AG09319 (cell line): Measurements from ENCODE around the gene CCL25.
"Not testable (repeated sequence)": the region's sequence is repeated elsewhere in the genome, so short reads cannot be mapped to it uniquely, and the experiment has no call there.

Source experiments
- DNase-seq: peaks from one replicate; pipeline ENCODE4 v3.0.0-alpha.2; 2010; ENCODE audit warnings: low read depth; ENCODE audit errors: extremely low read depth
- TF ChIP-seq, protein P1 (sequence below): IDR thresholded peaks from 2 replicates; pipeline ENCODE4 v1.5.1; 2011; ENCODE audit warnings: low read depth, mild to moderate bottlenecking, inconsistent platforms, low read length, moderate library complexity

Gene CCL25

GRCh38 chr19:8097198-8097597 is 44.6 kb downstream of the CCL25 start:
- TF ChIP-seq, protein P1, sequence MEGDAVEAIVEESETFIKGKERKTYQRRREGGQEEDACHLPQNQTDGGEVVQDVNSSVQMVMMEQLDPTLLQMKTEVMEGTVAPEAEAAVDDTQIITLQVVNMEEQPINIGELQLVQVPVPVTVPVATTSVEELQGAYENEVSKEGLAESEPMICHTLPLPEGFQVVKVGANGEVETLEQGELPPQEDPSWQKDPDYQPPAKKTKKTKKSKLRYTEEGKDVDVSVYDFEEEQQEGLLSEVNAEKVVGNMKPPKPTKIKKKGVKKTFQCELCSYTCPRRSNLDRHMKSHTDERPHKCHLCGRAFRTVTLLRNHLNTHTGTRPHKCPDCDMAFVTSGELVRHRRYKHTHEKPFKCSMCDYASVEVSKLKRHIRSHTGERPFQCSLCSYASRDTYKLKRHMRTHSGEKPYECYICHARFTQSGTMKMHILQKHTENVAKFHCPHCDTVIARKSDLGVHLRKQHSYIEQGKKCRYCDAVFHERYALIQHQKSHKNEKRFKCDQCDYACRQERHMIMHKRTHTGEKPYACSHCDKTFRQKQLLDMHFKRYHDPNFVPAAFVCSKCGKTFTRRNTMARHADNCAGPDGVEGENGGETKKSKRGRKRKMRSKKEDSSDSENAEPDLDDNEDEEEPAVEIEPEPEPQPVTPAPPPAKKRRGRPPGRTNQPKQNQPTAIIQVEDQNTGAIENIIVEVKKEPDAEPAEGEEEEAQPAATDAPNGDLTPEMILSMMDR: no peak
- DNase-seq: no peak

- TF ChIP-seq, protein P1: no peak
- no peak for DNase-seq
Observed at GRCh38 chr19:8097681-8098567, 45.4 kb downstream of the CCL25 start.

- no peak for DNase-seq
- TF ChIP-seq, protein P1: no peak
Observed at GRCh38 chr19:8101311-8101710, 48.8 kb downstream of the CCL25 start.

DNA sequence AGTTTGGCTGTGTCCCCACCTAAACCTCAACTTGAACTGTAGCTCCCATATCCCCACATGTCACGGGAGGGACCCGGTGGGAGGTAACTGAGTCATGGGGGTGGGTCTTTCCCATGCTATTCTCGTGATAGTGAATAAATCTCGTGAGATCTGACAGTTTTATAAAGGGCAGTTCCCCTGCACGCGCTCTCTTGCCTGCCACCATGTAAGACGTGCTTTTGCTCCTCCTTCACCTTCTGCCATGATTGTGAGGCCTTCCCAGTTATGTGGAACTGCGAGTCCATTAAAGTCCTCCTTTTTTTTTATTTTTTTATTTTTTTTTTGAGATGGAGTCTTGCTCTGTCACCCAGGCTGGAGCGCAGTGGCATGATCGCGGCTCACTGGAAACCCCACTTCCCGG is 49.4 kb downstream of the CCL25 start:
- DNase-seq: not testable (repeated sequence)

DNA sequence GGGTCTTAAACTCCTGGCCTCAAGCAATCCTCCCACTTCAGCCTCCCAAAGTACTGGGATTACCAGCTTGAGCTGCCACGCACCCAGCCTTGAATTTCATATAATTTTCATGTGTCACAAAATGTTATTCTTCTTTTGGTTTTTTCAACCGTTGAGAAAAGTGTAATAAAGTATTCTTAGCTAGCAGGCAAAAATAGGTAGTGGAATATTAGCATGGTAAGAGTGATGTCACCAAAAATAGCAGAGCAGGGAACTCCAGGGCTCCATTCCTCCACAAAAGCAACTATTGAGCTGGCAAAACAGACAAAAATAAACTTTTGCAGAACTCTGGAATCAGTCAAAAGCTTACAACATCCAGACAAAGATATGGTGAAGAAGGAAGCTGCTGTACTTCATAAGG is 52.9 kb downstream of the CCL25 start:
- TF ChIP-seq, protein P1: no peak
- no peak for DNase-seq

DNA sequence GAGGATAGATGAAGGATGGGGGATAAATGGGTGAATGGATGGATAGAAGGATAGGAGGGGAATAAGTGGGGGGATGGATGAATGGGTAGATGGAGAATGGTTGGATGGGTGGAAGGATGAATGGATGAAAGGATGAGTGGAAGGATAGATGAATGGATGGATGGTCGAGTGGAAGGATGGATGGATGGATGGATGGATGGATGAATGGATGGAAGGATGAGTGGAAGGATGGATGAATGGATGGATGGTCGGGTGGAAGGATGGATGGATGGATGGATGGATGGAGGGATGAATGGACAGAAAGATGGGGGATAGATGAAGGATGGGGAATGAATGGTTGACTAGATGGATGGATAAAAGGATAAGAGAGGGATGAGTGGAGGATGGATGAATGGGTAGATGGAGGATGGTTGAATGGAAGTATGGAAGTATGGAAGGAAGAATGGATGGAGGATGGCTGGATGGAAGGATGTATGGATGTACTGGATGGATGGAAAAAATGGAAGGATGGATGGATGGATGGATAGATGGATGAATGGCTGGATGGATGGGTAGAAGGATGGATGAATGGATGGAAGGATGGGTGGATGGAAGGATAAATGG is 54.8 kb downstream of the CCL25 start:
- DNase-seq: no peak
- TF ChIP-seq, protein P1: no peak

DNA sequence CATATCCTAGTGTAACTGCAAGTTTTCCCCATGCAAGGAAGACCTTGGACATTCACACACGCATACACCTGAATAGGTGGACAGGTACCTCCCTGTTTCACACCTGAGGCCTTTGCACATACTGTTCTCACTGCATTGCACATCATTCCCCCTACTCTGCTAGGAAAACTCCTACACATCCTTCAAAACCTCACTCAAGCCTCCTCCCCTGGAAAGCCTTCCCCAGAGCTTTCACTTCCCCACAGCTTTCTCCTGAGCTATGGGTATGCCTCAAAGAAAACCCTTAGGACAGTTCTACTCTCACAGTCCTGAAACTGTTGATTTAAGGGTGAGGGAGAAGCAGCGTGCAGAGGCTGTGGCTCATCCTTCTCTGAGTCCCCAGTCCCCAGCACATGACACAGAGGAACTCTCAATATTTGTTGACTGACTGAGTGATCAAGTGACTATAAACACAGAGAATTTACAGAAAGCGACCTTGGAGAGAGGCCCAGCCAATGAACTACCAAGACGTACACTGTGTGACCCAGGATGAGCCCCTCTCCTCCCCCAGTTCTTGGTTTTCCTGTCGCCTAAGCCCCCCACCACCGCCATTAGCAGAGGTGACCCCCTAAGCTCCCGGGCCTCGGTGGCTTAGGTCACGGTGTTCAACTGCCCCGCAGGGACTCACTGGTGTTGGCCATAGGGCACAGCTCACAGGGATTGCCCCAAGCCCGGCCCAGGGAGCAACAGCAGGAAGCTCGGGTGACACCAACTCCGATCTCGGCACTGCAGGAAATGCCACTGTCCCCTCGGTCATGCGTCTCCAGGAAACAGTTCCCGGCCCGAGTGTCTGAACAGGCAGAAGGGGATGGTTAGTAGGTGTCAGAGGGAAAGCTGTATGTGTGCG is 56.2 kb downstream of the CCL25 start:
- no peak for DNase-seq
- TF ChIP-seq, protein P1: no peak
